Activated CD4-positive, alpha-beta T cell treated with anti-CD3 and anti-CD28 coated beads, Interleukin-2, amount 50 U/mL, for 1 hour (primary cell): ENCODE results near the gene TMEM235.
"Not testable (repeated sequence)": the region's sequence is repeated elsewhere in the genome, so short reads cannot be mapped to it uniquely, and the experiment has no call there.

Source experiments
- DNase-seq: peaks from one replicate; pipeline ENCODE4 v3.0.0-alpha.2; 2020

Gene TMEM235

GRCh38 chr17:78238823-78239488 is 7.5 kb downstream of the TMEM235 start:
- no peak for DNase-seq

- DNase-seq: no peak
Observed at GRCh38 chr17:78239489-78239931, 8.1 kb downstream of the TMEM235 start.

GRCh38 chr17:78240012-78240655 is 8.7 kb downstream of the TMEM235 start:
- no peak for DNase-seq

GRCh38 chr17:78240839-78241238 is 9.4 kb downstream of the TMEM235 start:
- DNase-seq: no peak

- no peak for DNase-seq
Observed at GRCh38 chr17:78241277-78242023, 10.0 kb downstream of the TMEM235 start.

- no peak for DNase-seq
Observed at GRCh38 chr17:78242024-78242742, 10.8 kb downstream of the TMEM235 start.

- no peak for DNase-seq
Observed at GRCh38 chr17:78247304-78247703, 15.9 kb downstream of the TMEM235 start.

GRCh38 chr17:78248051-78248914 is 16.9 kb downstream of the TMEM235 start:
- no peak for DNase-seq

GRCh38 chr17:78249074-78249817 is 17.8 kb downstream of the TMEM235 start:
- DNase-seq: no peak

GRCh38 chr17:78249818-78250806 is 18.7 kb downstream of the TMEM235 start:
- no peak for DNase-seq

GRCh38 chr17:78250891-78251772 is 19.7 kb downstream of the TMEM235 start:
- peak; percentile 83 for DNase-seq

GRCh38 chr17:78251773-78252103 is 20.3 kb downstream of the TMEM235 start:
- DNase-seq: no peak

GRCh38 chr17:78252111-78252634 is 20.7 kb downstream of the TMEM235 start:
- DNase-seq: peak; percentile 73

GRCh38 chr17:78252701-78253635 is 21.5 kb downstream of the TMEM235 start:
- DNase-seq: no peak

- DNase-seq: not testable (repeated sequence)
Observed at GRCh38 chr17:78253636-78253945, 22.2 kb downstream of the TMEM235 start.

- DNase-seq: peak; percentile 77
Observed at GRCh38 chr17:78253946-78254672, 22.7 kb downstream of the TMEM235 start.

GRCh38 chr17:78255029-78255656 is 23.7 kb downstream of the TMEM235 start:
- no peak for DNase-seq
